Dermis blood vessel endothelial cell (primary cell): Measurements from ENCODE around the gene MED13L. TPM values are rescaled to one million over a fixed set of nuclear protein-coding genes. Genes with fewer than 3 reads are reported as not detected.

Experiments
- DNase-seq: peaks from one replicate; pipeline ENCODE4 v3.0.0; 2010
- total RNA-seq: library from RNA; depleted of rRNA; stranded (reverse); fragments of >200 nt; gene quantifications from 2 replicates; pipeline ENCODE4 v1.2.3, GENCODE V29; 2014

Gene MED13L
- total RNA-seq, 1 donor from 2014 or later, result 115 TPM

GRCh38 chr12:116077431-116077830, 200.1 kb downstream of the MED13L start:
- no peak for DNase-seq

GRCh38 chr12:116076399-116076798, 201.1 kb downstream of the MED13L start:
- no peak for DNase-seq

GRCh38 chr12:116074686-116075085, 202.8 kb downstream of the MED13L start:
- no peak for DNase-seq

GRCh38 chr12:116071555-116072230, 205.8 kb downstream of the MED13L start:
- DNase-seq, result no peak

- DNase-seq, result no peak
These were observed 207.0 kb downstream of the MED13L start for GRCh38 chr12:116070444-116070843.

- no peak for DNase-seq
These were observed 207.6 kb downstream of the MED13L start for GRCh38 chr12:116069943-116070342.

GRCh38 chr12:116068853-116069252, 208.6 kb downstream of the MED13L start:
- no peak for DNase-seq

GRCh38 chr12:116068371-116068770, 209.1 kb downstream of the MED13L start:
- peak; percentile 56 for DNase-seq

GRCh38 chr12:116067892-116068291, 209.6 kb downstream of the MED13L start:
- DNase-seq, result peak; percentile 65

- DNase-seq, result peak; percentile 63
These were observed 210.9 kb downstream of the MED13L start for GRCh38 chr12:116066381-116067230.

- no peak for DNase-seq
These were observed 211.9 kb downstream of the MED13L start for GRCh38 chr12:116065606-116066005.

GRCh38 chr12:116064493-116064892, 213.0 kb downstream of the MED13L start:
- DNase-seq, result no peak

- no peak for DNase-seq
These were observed 214.8 kb downstream of the MED13L start for GRCh38 chr12:116062698-116063097.

GRCh38 chr12:116060764-116061163, 216.7 kb downstream of the MED13L start:
- DNase-seq, result no peak

GRCh38 chr12:116059904-116060303, 217.6 kb downstream of the MED13L start:
- no peak for DNase-seq

- DNase-seq, result no peak
These were observed 218.9 kb downstream of the MED13L start for GRCh38 chr12:116058574-116058973.

GRCh38 chr12:116057356-116057755, 220.1 kb downstream of the MED13L start:
- no peak for DNase-seq

GRCh38 chr12:116055895-116056607, 221.4 kb downstream of the MED13L start:
- DNase-seq, result no peak

- no peak for DNase-seq
These were observed 223.2 kb downstream of the MED13L start for GRCh38 chr12:116054280-116054679.

- peak; percentile 27 for DNase-seq
These were observed 223.9 kb downstream of the MED13L start for GRCh38 chr12:116053479-116054200.

- no peak for DNase-seq
These were observed 227.2 kb downstream of the MED13L start for GRCh38 chr12:116050275-116050674.

- peak; percentile 67 for DNase-seq
These were observed 228.6 kb downstream of the MED13L start for GRCh38 chr12:116048879-116049278.

GRCh38 chr12:116046039-116046438, 231.5 kb downstream of the MED13L start:
- no peak for DNase-seq
